Neural crest cell (in vitro differentiated cells): Measurements from ENCODE around the gene TAOK2. TPM values are rescaled to one million over a fixed set of nuclear protein-coding genes. Genes with fewer than 3 reads are reported as not detected.
"Not testable (repeated sequence)": the region's sequence is repeated elsewhere in the genome, so short reads cannot be mapped to it uniquely, and the experiment has no call there.

ENCODE experiments used
- DNase-seq: peaks from one replicate; pipeline ENCODE4 v3.0.0; 2021; ENCODE audit warnings: low read depth, mixed read lengths, low spot score
- H3K27ac Mint-ChIP-seq: one replicate; pipeline ENCODE4 v1.8.0; 2021; ENCODE audit warnings: mild to moderate bottlenecking, mixed read lengths; ENCODE audit not compliant: unreplicated experiment
- H3K27me3 Mint-ChIP-seq: 2 replicates; pipeline ENCODE4 v1.8.0; 2021; ENCODE audit warnings: low read depth, mild to moderate bottlenecking, mixed read lengths
- H3K36me3 Mint-ChIP-seq: 2 replicates; pipeline ENCODE4 v1.8.0; 2021; ENCODE audit warnings: low read depth, mild to moderate bottlenecking, mixed read lengths
- H3K4me1 Mint-ChIP-seq: 2 replicates; pipeline ENCODE4 v1.8.0; 2021; ENCODE audit warnings: mixed read lengths
- H3K4me3 Mint-ChIP-seq: one replicate; pipeline ENCODE4 v1.8.0; 2021; ENCODE audit warnings: mild to moderate bottlenecking, mixed read lengths
- H3K9me3 Mint-ChIP-seq: 2 replicates; pipeline ENCODE4 v1.8.0; 2021; ENCODE audit warnings: mixed read lengths
- total RNA-seq: library from RNA; stranded (reverse); gene quantifications from 2 replicates; pipeline ENCODE4 v1.2.1, GENCODE V29; 2021
- TF ChIP-seq, protein P1 (sequence below): fragments of 200-600 bp; sonication (generic); conservative IDR thresholded peaks from 2 replicates; pipeline ENCODE4 v1.5.0; 2021; ENCODE audit warnings: antibody characterized with exemption, mild to moderate bottlenecking

The TAOK2 gene
- total RNA-seq, 1 donor from 2014 or later = 73.2 TPM

DNA sequence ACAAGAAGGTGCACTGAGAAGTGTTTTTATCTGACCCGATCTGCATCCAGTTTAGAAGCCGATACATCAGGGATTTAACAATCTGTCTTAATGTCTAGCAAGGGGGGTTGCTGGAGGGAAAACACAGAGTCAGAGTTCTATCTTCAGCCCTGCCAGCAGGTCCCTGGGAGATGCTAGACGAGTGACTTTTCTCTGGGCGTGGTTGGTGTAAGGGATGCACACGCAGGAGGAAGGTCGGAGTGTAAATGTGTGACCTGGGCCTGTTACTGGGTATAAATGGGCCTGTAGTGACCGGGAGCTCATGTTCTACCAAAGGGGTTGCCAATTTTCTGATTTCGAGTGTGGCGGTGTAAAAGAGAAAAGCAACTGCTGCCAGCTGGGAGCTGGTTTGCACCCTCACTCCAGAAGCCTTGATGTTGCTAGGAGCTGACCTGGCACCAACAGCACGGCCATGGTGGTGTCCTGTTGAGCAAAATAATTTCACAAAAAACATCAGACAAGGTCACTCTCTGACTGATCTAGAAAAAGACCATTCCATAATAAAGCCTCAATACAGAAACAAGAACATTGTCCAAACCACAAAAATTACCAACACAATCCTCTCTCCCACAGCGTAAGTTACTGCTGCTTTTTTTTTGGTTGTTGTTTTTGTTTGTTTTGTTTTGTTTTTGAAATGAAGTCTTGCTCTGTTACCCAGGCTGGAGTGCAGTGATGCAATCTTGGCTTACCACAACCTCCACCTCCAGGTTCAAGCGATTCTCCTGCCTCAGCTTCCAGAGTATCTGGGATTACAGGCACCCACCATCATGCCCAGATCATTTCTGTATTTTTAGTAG, 46.4 kb upstream of the TAOK2 start:
- no peak for DNase-seq
- H3K9me3 Mint-ChIP-seq = no peaks in the 10 kb centered on the region
- peak overlapping the region; percentile 97 for H3K4me3 Mint-ChIP-seq
- H3K4me1 Mint-ChIP-seq = peaks cover 31% of the 10 kb centered on the region
- H3K36me3 Mint-ChIP-seq = no peaks in the 10 kb centered on the region
- peak overlapping the region; percentile 100 for H3K27ac Mint-ChIP-seq
- TF ChIP-seq, protein P1, sequence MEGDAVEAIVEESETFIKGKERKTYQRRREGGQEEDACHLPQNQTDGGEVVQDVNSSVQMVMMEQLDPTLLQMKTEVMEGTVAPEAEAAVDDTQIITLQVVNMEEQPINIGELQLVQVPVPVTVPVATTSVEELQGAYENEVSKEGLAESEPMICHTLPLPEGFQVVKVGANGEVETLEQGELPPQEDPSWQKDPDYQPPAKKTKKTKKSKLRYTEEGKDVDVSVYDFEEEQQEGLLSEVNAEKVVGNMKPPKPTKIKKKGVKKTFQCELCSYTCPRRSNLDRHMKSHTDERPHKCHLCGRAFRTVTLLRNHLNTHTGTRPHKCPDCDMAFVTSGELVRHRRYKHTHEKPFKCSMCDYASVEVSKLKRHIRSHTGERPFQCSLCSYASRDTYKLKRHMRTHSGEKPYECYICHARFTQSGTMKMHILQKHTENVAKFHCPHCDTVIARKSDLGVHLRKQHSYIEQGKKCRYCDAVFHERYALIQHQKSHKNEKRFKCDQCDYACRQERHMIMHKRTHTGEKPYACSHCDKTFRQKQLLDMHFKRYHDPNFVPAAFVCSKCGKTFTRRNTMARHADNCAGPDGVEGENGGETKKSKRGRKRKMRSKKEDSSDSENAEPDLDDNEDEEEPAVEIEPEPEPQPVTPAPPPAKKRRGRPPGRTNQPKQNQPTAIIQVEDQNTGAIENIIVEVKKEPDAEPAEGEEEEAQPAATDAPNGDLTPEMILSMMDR = no peak
- H3K27me3 Mint-ChIP-seq = no peaks in the 10 kb centered on the region

DNA sequence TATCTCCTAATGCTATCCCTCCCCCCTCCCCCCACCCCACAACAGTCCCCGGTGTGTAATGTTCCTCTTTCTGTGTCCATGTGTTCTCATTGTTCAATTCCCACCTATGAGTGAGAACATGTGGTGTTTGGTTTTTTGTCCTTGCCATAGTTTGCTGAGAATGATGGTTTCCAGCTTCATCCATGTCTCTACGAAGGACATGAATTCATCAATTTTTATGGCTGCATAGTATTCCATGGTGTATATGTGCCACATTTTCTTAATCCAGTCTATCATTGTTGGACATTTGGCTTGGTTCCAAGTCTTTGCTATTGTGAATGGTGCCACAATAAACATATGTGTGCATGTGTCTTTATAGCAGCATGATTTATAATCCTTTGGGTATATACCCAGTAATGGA, 41.9 kb upstream of the TAOK2 start:
- not testable (repeated sequence) for H3K4me3 Mint-ChIP-seq, H3K27ac Mint-ChIP-seq, H3K36me3 Mint-ChIP-seq, H3K9me3 Mint-ChIP-seq, H3K27me3 Mint-ChIP-seq, DNase-seq, H3K4me1 Mint-ChIP-seq

DNA sequence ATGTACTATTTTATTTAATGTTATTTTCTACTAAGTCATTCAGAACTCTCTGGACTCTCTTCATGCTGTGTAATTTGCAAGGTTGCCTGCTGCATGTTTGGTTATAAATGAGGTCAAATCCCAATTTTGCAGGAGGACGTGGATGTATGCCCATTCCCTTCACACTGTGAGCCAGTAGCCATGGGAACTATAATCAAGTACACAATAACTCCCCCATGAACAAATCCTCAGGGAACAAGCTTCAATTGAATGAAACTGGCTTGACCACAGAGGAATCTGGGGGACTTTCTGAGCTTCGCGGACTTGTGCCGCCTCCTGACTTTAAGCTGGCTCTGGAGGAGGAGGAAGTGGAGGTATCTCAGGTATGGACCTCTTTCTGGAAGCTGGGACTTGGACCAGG, 33.0 kb upstream of the TAOK2 start:
- Mint-ChIP-seq H3K36me3 (no peaks in the 10 kb centered on the region), H3K27me3 (no peaks in the 10 kb centered on the region), H3K9me3 (no peaks in the 10 kb centered on the region), H3K4me3 (no peak overlapping the region), H3K27ac (no peak overlapping the region), H3K4me1 (peaks cover 10% of the 10 kb centered on the region)
- DNase-seq = no peak
- TF ChIP-seq, protein P1 = no peak

DNA sequence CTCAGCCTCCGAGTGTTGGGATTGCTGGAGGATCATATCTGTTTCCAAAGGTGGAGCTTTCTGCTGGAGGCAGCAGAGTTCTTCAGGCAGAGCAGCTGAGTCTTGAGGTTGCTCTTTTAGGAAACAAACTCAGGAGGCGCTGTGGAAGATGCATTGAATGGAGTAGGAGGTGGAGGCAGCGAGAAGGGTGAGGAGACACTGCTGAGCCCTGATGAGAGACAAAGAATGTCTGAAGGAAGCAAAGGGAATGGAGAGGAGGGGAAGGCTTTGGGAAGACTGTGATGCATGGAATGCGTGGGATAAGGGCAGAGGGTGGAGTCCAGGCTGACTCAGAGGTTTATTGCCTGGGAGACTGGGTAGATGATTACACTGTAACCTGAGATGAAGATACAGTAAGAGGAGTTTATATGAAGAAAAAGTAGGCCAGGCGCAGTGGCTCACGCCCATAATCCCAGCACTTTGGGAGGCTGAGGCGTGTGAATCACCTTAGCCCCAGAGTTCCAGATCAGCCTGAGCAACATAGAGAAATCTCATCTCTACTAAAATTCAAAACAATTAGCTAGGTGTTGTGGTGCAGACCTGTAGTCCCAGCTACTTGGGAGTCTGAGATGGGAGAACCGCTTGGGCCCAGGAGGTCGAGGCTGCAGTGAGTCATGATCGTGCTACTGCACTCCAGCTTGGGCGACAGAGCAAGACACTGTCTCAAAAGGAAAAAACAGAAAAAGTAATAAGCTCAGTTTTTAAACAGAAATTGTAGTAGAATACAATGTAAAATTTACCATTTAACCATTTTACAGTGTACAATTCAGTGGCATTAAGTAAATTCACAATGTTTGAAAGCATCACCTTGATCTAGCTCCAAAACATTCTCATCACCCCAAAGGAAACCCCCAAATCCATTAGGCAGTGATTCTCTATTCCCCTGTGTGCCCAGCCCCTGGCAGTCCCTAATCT, 29.5 kb upstream of the TAOK2 start:
- Mint-ChIP-seq H3K27me3 (no peaks in the 10 kb centered on the region), H3K4me1 (peaks cover 10% of the 10 kb centered on the region), H3K36me3 (no peaks in the 10 kb centered on the region), H3K4me3 (no peak overlapping the region), H3K9me3 (peaks cover 3% of the 10 kb centered on the region), H3K27ac (peak overlapping the region; percentile 44)
- TF ChIP-seq, protein P1 = no peak
- no peak for DNase-seq

DNA sequence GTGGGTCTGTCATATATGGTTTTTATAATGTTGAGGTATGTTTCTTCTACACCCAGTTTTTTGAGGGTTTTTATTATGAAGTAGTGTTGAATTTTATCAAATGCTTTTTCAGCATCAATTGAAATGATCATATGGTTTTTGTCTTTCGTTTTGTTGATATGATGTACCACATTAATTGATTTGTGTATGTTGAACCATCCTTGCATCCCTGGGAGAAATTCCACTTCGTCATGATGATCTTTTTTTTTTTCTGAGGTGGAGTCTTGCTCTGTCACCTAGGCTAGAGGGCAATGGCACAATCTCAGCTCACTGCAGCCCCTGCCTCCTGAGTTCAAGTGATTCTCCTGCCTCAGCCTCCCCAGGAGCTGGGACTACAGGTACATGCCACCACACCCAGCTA, 25.8 kb upstream of the TAOK2 start:
- Mint-ChIP-seq H3K36me3 (no peaks in the 10 kb centered on the region), H3K4me1 (peaks cover 10% of the 10 kb centered on the region), H3K4me3 (no peak overlapping the region)

More for the DNA sequence above, 25.8 kb upstream of the TAOK2 start:
- no peak for DNase-seq
- Mint-ChIP-seq H3K9me3 (peaks cover 5% of the 10 kb centered on the region), H3K27ac (no peak overlapping the region), H3K27me3 (no peaks in the 10 kb centered on the region)
- TF ChIP-seq, protein P1 = no peak
